Activated effector memory CD4-positive, alpha-beta T cell treated with anti-CD3 and anti-CD28 coated beads, Interleukin-2, amount 50 U/mL, for 16 hours (primary cell): ENCODE data around the gene TFEB.

Experiments
- DNase-seq: peaks from one replicate; pipeline ENCODE4 v3.0.0-alpha.2; 2020

The TFEB gene

GRCh38 chr6:41671376-41671775 lies 64.0 kb downstream of the TFEB start:
- DNase-seq: no peak

- no peak for DNase-seq
Measured at GRCh38 chr6:41670703-41671360, 64.6 kb downstream of the TFEB start.

GRCh38 chr6:41668968-41669367 lies 66.4 kb downstream of the TFEB start:
- DNase-seq: no peak

DNA sequence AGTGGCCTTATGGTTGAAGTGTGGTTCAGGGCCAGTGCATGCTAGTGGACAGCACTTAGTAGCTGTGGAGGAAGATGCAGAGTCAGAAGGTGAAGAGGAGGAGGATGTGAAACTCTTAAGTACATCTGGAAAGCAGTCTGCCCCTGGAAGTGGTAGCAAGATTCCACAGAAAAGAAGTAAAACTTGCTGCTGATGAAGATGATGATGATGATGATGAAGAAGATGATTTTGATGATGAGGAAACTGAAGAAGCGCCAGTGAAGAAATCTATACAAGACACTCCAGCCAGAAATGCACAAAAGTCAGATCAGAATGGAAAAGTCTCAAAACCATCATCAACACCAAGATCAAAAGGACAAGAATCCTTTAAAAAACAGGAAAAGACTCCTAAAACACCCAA lies 68.2 kb downstream of the TFEB start:
- no peak for DNase-seq

GRCh38 chr6:41664271-41664670 lies 71.1 kb downstream of the TFEB start:
- no peak for DNase-seq

DNA sequence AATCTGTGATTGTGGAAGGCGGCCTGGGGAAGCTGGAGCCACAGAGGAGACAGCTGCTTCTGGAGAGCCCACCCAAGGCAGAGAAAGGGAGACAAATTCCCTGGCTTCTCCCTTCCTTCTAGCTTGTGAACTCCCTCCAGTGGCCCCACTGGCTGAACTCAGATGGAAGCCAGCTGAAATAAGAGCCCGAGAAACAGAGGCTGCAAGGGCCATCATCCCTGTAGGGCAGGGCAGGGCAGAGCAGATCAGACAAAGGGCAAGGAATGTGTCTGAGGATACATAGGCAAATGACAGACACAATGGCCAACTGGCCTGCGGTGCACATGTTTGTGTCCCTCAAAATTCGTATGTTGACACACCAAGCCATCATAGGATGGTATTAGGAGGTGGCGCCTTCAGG lies 71.8 kb downstream of the TFEB start:
- DNase-seq: no peak

- DNase-seq: no peak
Measured at GRCh38 chr6:41659935-41660334, 75.5 kb downstream of the TFEB start.

DNA sequence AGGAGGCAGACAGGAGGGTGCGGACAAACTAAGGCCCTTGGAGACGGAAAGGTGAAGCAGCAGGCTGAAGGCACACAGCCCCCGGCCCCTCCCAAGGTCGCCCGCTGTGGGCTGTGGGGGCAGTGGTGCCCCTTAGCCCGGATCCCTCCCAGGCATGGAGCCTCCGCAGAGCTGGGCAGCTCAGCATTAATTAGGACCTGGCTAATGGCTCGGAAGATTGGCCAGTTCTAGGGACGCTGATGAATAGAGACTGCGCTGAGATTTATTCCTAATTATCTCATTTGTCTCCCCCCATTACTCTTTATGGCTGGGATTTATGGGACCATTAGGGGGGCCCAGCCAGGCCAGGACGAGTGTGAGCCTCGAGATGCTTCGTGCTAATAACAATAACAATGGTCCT lies 76.8 kb downstream of the TFEB start:
- DNase-seq: no peak

GRCh38 chr6:41657131-41658094 lies 78.0 kb downstream of the TFEB start:
- no peak for DNase-seq

- no peak for DNase-seq
Measured at GRCh38 chr6:41656002-41656691, 79.3 kb downstream of the TFEB start.

DNA sequence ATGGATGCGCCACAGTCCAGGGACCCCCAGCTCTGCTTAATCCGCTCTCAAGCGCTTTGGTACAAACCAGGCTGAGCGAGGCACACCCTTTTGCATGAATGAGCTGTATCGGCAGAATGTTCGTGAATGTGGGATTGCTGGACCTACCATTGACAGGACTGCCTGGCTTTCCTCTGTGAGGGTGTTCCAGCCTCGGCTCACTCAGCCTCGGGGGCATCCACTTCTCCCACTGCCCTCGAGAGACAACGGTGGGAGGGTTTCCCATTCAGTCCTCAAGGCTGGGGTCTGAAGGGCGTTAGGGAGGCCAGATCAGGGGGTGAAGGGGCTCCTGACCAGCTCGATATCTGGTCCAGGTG lies 79.8 kb downstream of the TFEB start:
- no peak for DNase-seq

DNA sequence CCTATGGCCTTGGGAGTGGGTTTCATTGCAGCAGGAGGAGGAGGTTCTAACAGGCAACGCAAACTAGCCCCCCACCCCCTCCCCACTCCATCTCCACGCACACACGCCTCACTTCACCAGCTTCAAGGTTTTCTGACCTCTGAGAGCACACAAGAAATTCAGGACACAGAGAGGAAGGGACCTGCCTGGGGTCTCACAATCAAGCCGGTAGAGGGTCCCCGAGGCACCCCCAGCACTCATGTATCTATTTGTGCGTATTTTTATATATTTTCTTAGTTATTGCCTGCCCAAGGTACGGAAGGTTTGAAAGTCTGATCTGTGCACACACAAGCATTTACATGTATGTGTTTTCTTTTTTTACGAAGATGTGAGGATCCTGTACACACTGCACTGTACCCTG lies 80.2 kb downstream of the TFEB start:
- DNase-seq: no peak

GRCh38 chr6:41654698-41655151 lies 80.7 kb downstream of the TFEB start:
- DNase-seq: no peak

DNA sequence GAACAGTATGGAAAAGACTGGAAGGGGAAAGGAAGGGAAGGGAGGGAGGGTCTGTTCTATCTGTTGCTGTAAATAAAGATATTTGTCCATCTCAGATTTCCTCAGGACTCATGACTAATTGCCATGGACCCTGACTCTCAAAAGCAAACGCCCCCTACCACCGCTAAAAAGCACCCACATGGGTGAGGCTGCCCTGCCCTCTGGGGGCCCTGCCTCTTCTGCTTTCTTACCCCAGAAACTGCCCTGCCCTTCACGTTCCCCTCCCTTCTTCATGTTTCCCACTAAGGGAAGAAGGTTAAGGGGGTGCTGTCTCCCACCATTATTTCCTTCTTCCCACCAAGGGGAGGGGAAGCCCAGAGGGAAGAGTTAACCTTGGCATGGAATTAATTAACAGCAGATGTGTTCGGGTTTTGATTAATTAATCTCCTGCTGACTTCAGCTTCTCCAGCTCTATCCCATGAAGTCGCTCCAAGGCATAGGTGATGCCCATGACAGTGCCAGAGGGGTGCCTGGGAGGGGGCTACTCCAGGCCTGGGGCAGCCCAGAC lies 81.2 kb downstream of the TFEB start:
- DNase-seq: no peak

DNA sequence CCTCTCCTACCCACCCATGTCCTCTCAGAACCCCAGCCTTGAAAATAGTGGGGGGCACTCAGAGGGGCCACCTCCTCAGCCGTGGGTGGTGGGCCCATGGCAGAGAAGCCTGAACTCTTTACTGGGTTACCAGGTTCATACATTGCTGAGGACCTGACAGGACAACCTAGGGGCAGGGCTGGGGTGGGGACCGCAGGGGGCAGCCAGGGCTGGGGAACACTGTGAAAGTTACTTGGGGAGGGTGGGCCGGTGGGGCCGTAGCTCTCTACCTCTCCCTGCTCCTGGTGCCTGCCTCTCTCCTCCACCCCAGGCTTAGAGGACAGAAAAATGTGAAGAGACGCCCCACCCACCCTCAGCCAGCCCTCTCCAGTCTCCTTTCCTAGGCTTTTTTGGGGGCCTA lies 81.7 kb downstream of the TFEB start:
- no peak for DNase-seq

- DNase-seq: no peak
Measured at GRCh38 chr6:41652866-41653652, 82.3 kb downstream of the TFEB start.

- DNase-seq: no peak
Measured at GRCh38 chr6:41651962-41652657, 83.3 kb downstream of the TFEB start.

DNA sequence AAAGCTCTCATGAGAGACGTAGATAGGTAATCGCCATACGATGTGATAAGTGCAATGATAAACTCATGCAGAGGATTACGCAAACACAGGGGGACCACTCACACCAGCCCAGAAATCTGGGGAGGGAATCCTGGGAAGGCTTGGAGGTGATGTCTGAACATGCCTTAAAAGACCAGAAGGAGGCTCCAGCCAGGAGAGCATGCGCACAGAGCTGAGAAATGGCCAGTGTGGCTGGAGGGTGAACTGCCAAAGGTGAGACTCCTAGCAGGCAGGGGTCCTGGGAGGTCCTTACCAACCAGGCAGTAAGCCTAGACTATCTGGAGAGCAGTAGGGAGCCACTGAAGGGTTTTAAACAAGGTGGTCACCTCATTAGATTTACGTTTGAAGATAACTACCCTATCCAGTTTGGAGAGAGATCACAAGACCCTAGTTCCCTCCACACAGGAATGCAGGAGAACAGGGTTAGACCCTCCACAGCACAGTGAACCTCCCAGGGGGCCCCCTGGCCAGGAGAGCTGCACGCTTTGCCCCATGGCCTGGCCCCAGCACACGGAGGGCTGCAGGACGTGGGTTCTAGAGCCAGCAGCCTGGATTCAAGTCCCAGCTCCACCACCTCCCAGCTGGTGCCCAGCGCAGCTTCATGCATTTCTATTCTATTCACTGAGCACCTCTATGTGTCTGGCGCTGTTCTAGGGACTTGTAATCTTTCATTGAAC lies 84.0 kb downstream of the TFEB start:
- DNase-seq: no peak

GRCh38 chr6:41650120-41650519 lies 85.3 kb downstream of the TFEB start:
- DNase-seq: no peak

- DNase-seq: no peak
Measured at GRCh38 chr6:41649596-41649995, 85.8 kb downstream of the TFEB start.

- DNase-seq: no peak
Measured at GRCh38 chr6:41648921-41649320, 86.5 kb downstream of the TFEB start.
